ENCODE results near the gene RNASEH2C. TPM values are rescaled to one million over a fixed set of nuclear protein-coding genes. Genes with fewer than 3 reads are reported as not detected.

Gene RNASEH2C
- total RNA-seq, 1 experiment from 2014 or later = 80.2 TPM

DNA sequence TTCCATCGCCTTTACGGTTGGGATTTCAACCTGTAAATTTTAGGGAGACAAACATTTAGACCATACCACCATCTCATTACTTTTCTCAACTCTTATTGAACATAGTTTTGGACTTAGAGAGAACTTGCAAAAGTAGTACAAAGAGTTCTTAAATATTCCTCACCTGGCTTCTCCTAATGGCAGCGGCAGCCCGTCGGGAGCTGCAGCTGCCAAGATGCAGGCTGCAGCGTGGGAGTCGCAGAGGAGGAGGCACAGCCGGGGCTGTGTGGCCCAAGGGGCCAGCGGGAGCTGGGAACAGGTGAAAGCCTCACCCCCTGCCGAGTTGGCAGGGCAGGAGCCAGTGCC, 23.1 kb upstream of the RNASEH2C start:
- CTCF ChIA-PET = no interaction called here
- no peak for DNase-seq (ENCODE audit: low spot score)
- Histone ChIP-seq H3K27me3 (replicated peaks; ENCODE audit: insufficient read depth, low read depth, low read length, poor library complexity) (peaks cover 12% of the 10 kb centered on the region), H3K4me1 (ENCODE audit: insufficient read depth, low read length, poor library complexity, severe bottlenecking) (no peaks in the 10 kb centered on the region), H3K4me3 (ENCODE audit: low read depth, low read length, poor library complexity, severe bottlenecking) (no peak overlapping the region), H3K27ac (ENCODE audit: low read depth, low read length, poor library complexity, severe bottlenecking) (no peak overlapping the region), H3K9me3 (ENCODE audit: low read depth, low read length, poor library complexity, severe bottlenecking) (no peaks in the 10 kb centered on the region), H3K36me3 (ENCODE audit: insufficient read depth, low read length, poor library complexity, severe bottlenecking) (no peaks in the 10 kb centered on the region)
- BruUV-seq (replicated peaks) = no TSS peak
- TF ChIP-seq, protein P1, sequence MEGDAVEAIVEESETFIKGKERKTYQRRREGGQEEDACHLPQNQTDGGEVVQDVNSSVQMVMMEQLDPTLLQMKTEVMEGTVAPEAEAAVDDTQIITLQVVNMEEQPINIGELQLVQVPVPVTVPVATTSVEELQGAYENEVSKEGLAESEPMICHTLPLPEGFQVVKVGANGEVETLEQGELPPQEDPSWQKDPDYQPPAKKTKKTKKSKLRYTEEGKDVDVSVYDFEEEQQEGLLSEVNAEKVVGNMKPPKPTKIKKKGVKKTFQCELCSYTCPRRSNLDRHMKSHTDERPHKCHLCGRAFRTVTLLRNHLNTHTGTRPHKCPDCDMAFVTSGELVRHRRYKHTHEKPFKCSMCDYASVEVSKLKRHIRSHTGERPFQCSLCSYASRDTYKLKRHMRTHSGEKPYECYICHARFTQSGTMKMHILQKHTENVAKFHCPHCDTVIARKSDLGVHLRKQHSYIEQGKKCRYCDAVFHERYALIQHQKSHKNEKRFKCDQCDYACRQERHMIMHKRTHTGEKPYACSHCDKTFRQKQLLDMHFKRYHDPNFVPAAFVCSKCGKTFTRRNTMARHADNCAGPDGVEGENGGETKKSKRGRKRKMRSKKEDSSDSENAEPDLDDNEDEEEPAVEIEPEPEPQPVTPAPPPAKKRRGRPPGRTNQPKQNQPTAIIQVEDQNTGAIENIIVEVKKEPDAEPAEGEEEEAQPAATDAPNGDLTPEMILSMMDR (conservative IDR thresholded peaks at IDR 0.05; ENCODE audit: low read depth, low read length) = no peak
- no peak for TF ChIP-seq EZH2 (IDR thresholded peaks at IDR 0.05; ENCODE audit: borderline replicate concordance, low read depth, low read length, poor library complexity, severe bottlenecking)
- intact Hi-C loops (cut with micrococcal nuclease; ENCODE audit: unreplicated experiment) = no loop called here
- POLR2A ChIA-PET (ENCODE audit: low non-redundant PET) = interaction anchor here (0.6 kb wide), 1 partner anchor 32 kb away, joined by 3 read pairs; the partner anchor contains the start of gene KAT5

DNA sequence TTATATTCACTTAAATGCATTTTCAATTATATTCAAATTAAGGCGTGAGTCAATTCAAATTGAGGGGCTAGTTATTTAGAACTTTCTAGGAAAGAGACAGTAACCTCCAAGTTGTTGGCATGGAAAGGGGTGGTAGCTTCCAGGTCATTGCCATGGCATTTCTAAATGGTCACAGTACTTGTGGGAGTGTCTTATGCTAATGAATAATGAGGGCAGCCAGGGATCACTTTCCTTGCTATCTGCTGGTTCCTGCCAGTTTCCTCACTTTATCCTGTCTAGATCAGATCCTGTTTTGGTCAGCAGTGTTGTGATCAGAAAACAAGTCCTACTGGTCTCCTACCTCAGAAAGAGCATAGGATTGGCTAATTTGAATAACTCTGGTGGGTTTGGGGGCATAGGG, 21.8 kb upstream of the RNASEH2C start:
- ChIA-PET POLR2A (ENCODE audit: low non-redundant PET) (no interaction called here), CTCF (no interaction called here)
- H3K27ac ChIP-seq (ENCODE audit: low read depth, low read length, poor library complexity, severe bottlenecking) = no peak overlapping the region
- DNase-seq (ENCODE audit: low spot score) = no peak
- TF ChIP-seq, protein P1 (conservative IDR thresholded peaks at IDR 0.05; ENCODE audit: low read depth, low read length) = no peak
- TF ChIP-seq EZH2 (IDR thresholded peaks at IDR 0.05; ENCODE audit: borderline replicate concordance, low read depth, low read length, poor library complexity, severe bottlenecking) = no peak
- intact Hi-C loops (cut with micrococcal nuclease; ENCODE audit: unreplicated experiment) = no loop called here
- no peaks in the 10 kb centered on the region for H3K9me3 ChIP-seq (ENCODE audit: low read depth, low read length, poor library complexity, severe bottlenecking)
- no TSS peak for BruUV-seq (replicated peaks)
- H3K36me3 ChIP-seq (ENCODE audit: insufficient read depth, low read length, poor library complexity, severe bottlenecking) = no peaks in the 10 kb centered on the region
- H3K4me1 ChIP-seq (ENCODE audit: insufficient read depth, low read length, poor library complexity, severe bottlenecking) = no peaks in the 10 kb centered on the region
- H3K27me3 ChIP-seq (replicated peaks; ENCODE audit: insufficient read depth, low read depth, low read length, poor library complexity) = peaks cover 8% of the 10 kb centered on the region
- H3K4me3 ChIP-seq (ENCODE audit: low read depth, low read length, poor library complexity, severe bottlenecking) = no peak overlapping the region

DNA sequence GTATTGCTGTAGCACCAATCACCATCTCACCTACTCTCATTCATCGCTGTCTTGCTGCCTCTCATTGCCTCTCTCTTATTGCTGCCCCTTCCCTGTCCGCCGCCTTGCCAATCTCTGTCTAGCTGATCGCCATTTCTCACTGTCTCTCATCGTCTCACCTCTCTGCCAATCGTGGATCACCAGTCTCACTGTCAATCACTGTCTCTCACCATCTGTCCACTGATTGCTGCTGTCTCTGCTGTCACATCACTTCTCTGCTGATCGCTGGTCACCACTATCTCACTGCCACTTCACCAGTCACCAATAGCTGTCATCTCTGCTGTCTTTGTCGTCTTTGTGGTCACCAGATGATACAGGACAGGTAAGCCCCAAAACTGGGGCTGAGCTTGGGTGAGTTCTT, 20.6 kb upstream of the RNASEH2C start:
- Histone ChIP-seq H3K27ac (ENCODE audit: low read depth, low read length, poor library complexity, severe bottlenecking) (no peak overlapping the region), H3K4me1 (ENCODE audit: insufficient read depth, low read length, poor library complexity, severe bottlenecking) (no peaks in the 10 kb centered on the region), H3K27me3 (replicated peaks; ENCODE audit: insufficient read depth, low read depth, low read length, poor library complexity) (peaks cover 6% of the 10 kb centered on the region), H3K36me3 (ENCODE audit: insufficient read depth, low read length, poor library complexity, severe bottlenecking) (no peaks in the 10 kb centered on the region), H3K9me3 (ENCODE audit: low read depth, low read length, poor library complexity, severe bottlenecking) (peaks cover 7% of the 10 kb centered on the region), H3K4me3 (ENCODE audit: low read depth, low read length, poor library complexity, severe bottlenecking) (no peak overlapping the region)
- ChIA-PET CTCF (no interaction called here), POLR2A (ENCODE audit: low non-redundant PET) (no interaction called here)
- intact Hi-C loops (cut with micrococcal nuclease; ENCODE audit: unreplicated experiment) = no loop called here
- TF ChIP-seq, protein P1 (conservative IDR thresholded peaks at IDR 0.05; ENCODE audit: low read depth, low read length) = no peak
- TF ChIP-seq EZH2 (IDR thresholded peaks at IDR 0.05; ENCODE audit: borderline replicate concordance, low read depth, low read length, poor library complexity, severe bottlenecking) = no peak
- no TSS peak for BruUV-seq (replicated peaks)
- DNase-seq (ENCODE audit: low spot score) = no peak

Data from A673 (cell line).